Caco-2 (cell line): ENCODE results near the gene TMEM100. TPM values are rescaled to one million over a fixed set of nuclear protein-coding genes. Genes with fewer than 3 reads are reported as not detected.

Source experiments
- BruUV-seq: library from RNA; stranded (reverse); fragments of 400-500 nt; replicated peaks from 2 replicates; lab custom pipeline; 2021; lab: Mats Ljungman, UMichigan
- CTCF ChIA-PET: fragments of 300-600 bp; sonication (Branson Sonifier 250); formaldehyde crosslinking; loops from one replicate; lab custom pipeline; 2022; ENCODE audit warnings: antibody characterized with exemption; lab: Charles Lee
- POLR2A ChIA-PET: fragments of 300-600 bp; sonication (Branson Sonifier 250); formaldehyde crosslinking; loops from one replicate; lab custom pipeline; 2022; ENCODE audit warnings: antibody characterized with exemption; lab: Charles Lee
- DNase-seq, 2 experiments: peaks; one replicate each; pipeline versions ENCODE4 v3.0.0 to v3.0.0-alpha.2; 2020 to 2022
- H3K27me3 ChIP-seq: replicated peaks from 2 replicates; pipeline ENCODE4 v1.6.0; 2011; ENCODE audit warnings: low read length; ENCODE audit not compliant: control insufficient read depth, insufficient read depth
- H3K36me3 ChIP-seq: 2 replicates; pipeline ENCODE4 v1.5.1; 2011; ENCODE audit warnings: low read length; ENCODE audit not compliant: control insufficient read depth, insufficient read depth
- H3K4me1 ChIP-seq: fragments of 250-450 bp; sonication (Bioruptor Pico); 2 replicates; pipeline ENCODE4 v1.5.1; 2020; ENCODE audit warnings: mild to moderate bottlenecking
- H3K4me3 ChIP-seq: 2 replicates; pipeline ENCODE4 v1.5.1; 2011; ENCODE audit warnings: low read depth, mild to moderate bottlenecking, control low read depth, low read length
- H3K9me3 ChIP-seq: fragments of 250-450 bp; sonication (Bioruptor Pico); 2 replicates; pipeline ENCODE4 v1.5.1; 2020; ENCODE audit warnings: mild to moderate bottlenecking, moderate library complexity
- H3K27ac Mint-ChIP-seq: one replicate; pipeline ENCODE4 v1.8.0; 2022; ENCODE audit warnings: mixed read lengths; ENCODE audit not compliant: unreplicated experiment
- H3K27me3 Mint-ChIP-seq: one replicate; pipeline ENCODE4 v1.8.0; 2022; ENCODE audit warnings: mixed read lengths; ENCODE audit not compliant: insufficient read depth, unreplicated experiment
- H3K36me3 Mint-ChIP-seq: one replicate; pipeline ENCODE4 v1.8.0; 2022; ENCODE audit warnings: mild to moderate bottlenecking, mixed read lengths; ENCODE audit not compliant: insufficient read depth, unreplicated experiment
- H3K4me1 Mint-ChIP-seq: one replicate; pipeline ENCODE4 v1.8.0; 2022; ENCODE audit warnings: low read depth, mixed read lengths; ENCODE audit not compliant: unreplicated experiment
- H3K4me3 Mint-ChIP-seq: one replicate; pipeline ENCODE4 v1.8.0; 2022; ENCODE audit warnings: mild to moderate bottlenecking, moderate library complexity, mixed read lengths; ENCODE audit not compliant: unreplicated experiment
- H3K9me3 Mint-ChIP-seq: one replicate; pipeline ENCODE4 v1.8.0; 2022; ENCODE audit warnings: mixed read lengths; ENCODE audit not compliant: unreplicated experiment
- CTCF ChIP-seq, 2 experiments: fragments of 200-600 bp in 1 of 2; IDR thresholded peaks; 1 replicate in 1 of 2; 2 replicates in 1 of 2; pipeline versions ENCODE4 v1.5.1 to v1.8.0; 2011 to 2022; ENCODE audit warnings: antibody characterized with exemption in 1 of 2, control low read depth in 1 of 2, inconsistent platforms in 1 of 2, low read depth in 1 of 2, low read length in 1 of 2, mild to moderate bottlenecking in 1 of 2, moderate library complexity in 1 of 2; ENCODE audit not compliant: insufficient read depth in 1 of 2, severe bottlenecking in 1 of 2, unreplicated experiment in 1 of 2
- intact Hi-C: fragments of 100-400 bp; cut with micrococcal nuclease; formaldehyde crosslinking; loops from one replicate; pipeline ENCODE4 v1.10.0; 2022; ENCODE audit not compliant: unreplicated experiment
- total RNA-seq: library from RNA; stranded (reverse); gene quantifications from 2 replicates; pipeline ENCODE4 v1.2.3, GENCODE V29; 2022

TMEM100 gene
- total RNA-seq, 1 experiment from 2014 or later = not detected

- Mint-ChIP-seq H3K27ac (no peak overlapping the region), H3K9me3 (no peaks in the 10 kb centered on the region), H3K4me3 (no peak overlapping the region), H3K4me1 (no peaks in the 10 kb centered on the region), H3K27me3 (no peaks in the 10 kb centered on the region), H3K36me3 (no peaks in the 10 kb centered on the region)
- no peaks in the 10 kb centered on the region for H3K4me1 ChIP-seq
- H3K4me3 ChIP-seq = no peak overlapping the region
- H3K9me3 ChIP-seq = no peaks in the 10 kb centered on the region
- H3K27me3 ChIP-seq = no peaks in the 10 kb centered on the region
- POLR2A ChIA-PET = no interaction called here
- TF ChIP-seq CTCF (IDR thresholded peaks at IDR 0.05; ENCODE audit: insufficient read depth in 1 of 2, low read depth in 1 of 2, low read length in 1 of 2, severe bottlenecking in 1 of 2, unreplicated experiment in 1 of 2) = no peak
- DNase-seq = no peak
- BruUV-seq = no TSS peak
- intact Hi-C loops = no loop called here
- H3K36me3 ChIP-seq = no peaks in the 10 kb centered on the region
- CTCF ChIA-PET = interaction anchor here (1.0 to 1.6 kb wide), 4 partner anchors 19 to 243 kb away, joined by 4 to 10 read pairs (median 4); partner anchors contain the start of gene PCTP
These were observed 46.9 kb upstream of the TMEM100 start for GRCh38 chr17:55769625-55770000.

- Mint-ChIP-seq H3K9me3 (no peaks in the 10 kb centered on the region), H3K4me1 (no peaks in the 10 kb centered on the region), H3K27me3 (no peaks in the 10 kb centered on the region), H3K27ac (no peak overlapping the region), H3K4me3 (no peak overlapping the region), H3K36me3 (no peaks in the 10 kb centered on the region)
- Histone ChIP-seq H3K4me1 (no peaks in the 10 kb centered on the region), H3K9me3 (no peaks in the 10 kb centered on the region), H3K4me3 (no peak overlapping the region), H3K36me3 (no peaks in the 10 kb centered on the region), H3K27me3 (no peaks in the 10 kb centered on the region)
- no peak for DNase-seq
- ChIA-PET CTCF (interaction anchor here (1.6 kb wide), 1 partner anchor 219 kb away, joined by 4 read pairs; no protein-coding TSS in a partner anchor), POLR2A (no interaction called here)
- no peak for TF ChIP-seq CTCF (IDR thresholded peaks at IDR 0.05; ENCODE audit: insufficient read depth in 1 of 2, low read depth in 1 of 2, low read length in 1 of 2, severe bottlenecking in 1 of 2, unreplicated experiment in 1 of 2)
- intact Hi-C loops = no loop called here
- no TSS peak for BruUV-seq
These were observed 46.4 kb upstream of the TMEM100 start for GRCh38 chr17:55768936-55769624.

- no peak overlapping the region for H3K27ac Mint-ChIP-seq
- no peaks in the 10 kb centered on the region for H3K9me3 Mint-ChIP-seq
- POLR2A ChIA-PET = interaction anchor here (0.6 kb wide), 1 partner anchor 1888 kb away, joined by 3 read pairs; no protein-coding TSS in a partner anchor
- H3K27me3 ChIP-seq = no peaks in the 10 kb centered on the region
- DNase-seq = no peak
- no peaks in the 10 kb centered on the region for H3K36me3 ChIP-seq
- TF ChIP-seq CTCF (IDR thresholded peaks at IDR 0.05; ENCODE audit: insufficient read depth in 1 of 2, low read depth in 1 of 2, low read length in 1 of 2, severe bottlenecking in 1 of 2, unreplicated experiment in 1 of 2) = no peak
- H3K4me1 ChIP-seq = peaks cover 13% of the 10 kb centered on the region
- H3K27me3 Mint-ChIP-seq = no peaks in the 10 kb centered on the region
- H3K4me3 Mint-ChIP-seq = no peak overlapping the region
- H3K4me3 ChIP-seq = no peak overlapping the region
- H3K4me1 Mint-ChIP-seq = no peaks in the 10 kb centered on the region
- BruUV-seq = no TSS peak
- CTCF ChIA-PET = no interaction called here
- H3K36me3 Mint-ChIP-seq = no peaks in the 10 kb centered on the region
- intact Hi-C loops = no loop called here
- no peaks in the 10 kb centered on the region for H3K9me3 ChIP-seq
These were observed 42.8 kb upstream of the TMEM100 start for GRCh38 chr17:55765472-55765871.
